GM12873 (cell line): ENCODE measurements around the gene ABCD4.
A peak's percentile ranks its signal among the peaks of the same experiment; 100 is the strongest.

ENCODE experiments used
- TF ChIP-seq, protein P1 (sequence below): IDR thresholded peaks from 2 replicates; pipeline ENCODE4 v1.5.1; 2012; ENCODE audit warnings: low read depth, mild to moderate bottlenecking, moderate library complexity, low read length, control low read depth; ENCODE audit not compliant: insufficient read depth; ENCODE audit errors: missing control alignments

The ABCD4 gene

GRCh38 chr14:74313601-74314000, 10.9 kb upstream of the ABCD4 start:
- TF ChIP-seq, protein P1, sequence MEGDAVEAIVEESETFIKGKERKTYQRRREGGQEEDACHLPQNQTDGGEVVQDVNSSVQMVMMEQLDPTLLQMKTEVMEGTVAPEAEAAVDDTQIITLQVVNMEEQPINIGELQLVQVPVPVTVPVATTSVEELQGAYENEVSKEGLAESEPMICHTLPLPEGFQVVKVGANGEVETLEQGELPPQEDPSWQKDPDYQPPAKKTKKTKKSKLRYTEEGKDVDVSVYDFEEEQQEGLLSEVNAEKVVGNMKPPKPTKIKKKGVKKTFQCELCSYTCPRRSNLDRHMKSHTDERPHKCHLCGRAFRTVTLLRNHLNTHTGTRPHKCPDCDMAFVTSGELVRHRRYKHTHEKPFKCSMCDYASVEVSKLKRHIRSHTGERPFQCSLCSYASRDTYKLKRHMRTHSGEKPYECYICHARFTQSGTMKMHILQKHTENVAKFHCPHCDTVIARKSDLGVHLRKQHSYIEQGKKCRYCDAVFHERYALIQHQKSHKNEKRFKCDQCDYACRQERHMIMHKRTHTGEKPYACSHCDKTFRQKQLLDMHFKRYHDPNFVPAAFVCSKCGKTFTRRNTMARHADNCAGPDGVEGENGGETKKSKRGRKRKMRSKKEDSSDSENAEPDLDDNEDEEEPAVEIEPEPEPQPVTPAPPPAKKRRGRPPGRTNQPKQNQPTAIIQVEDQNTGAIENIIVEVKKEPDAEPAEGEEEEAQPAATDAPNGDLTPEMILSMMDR, result no peak

GRCh38 chr14:74312161-74312560, 9.4 kb upstream of the ABCD4 start:
- TF ChIP-seq, protein P1, result no peak

GRCh38 chr14:74309125-74310022, 6.6 kb upstream of the ABCD4 start:
- TF ChIP-seq, protein P1, result no peak

GRCh38 chr14:74308695-74309094, 6.0 kb upstream of the ABCD4 start:
- TF ChIP-seq, protein P1, result no peak

GRCh38 chr14:74302152-74302628, 544 bp downstream of the ABCD4 start:
- TF ChIP-seq, protein P1, result peak; percentile 62

GRCh38 chr14:74301594-74302151, 1.1 kb downstream of the ABCD4 start:
- TF ChIP-seq, protein P1, result no peak

- TF ChIP-seq, protein P1, result no peak
These were observed 3.6 kb downstream of the ABCD4 start for GRCh38 chr14:74299061-74299545.
